Measurements from ENCODE around the gene UBXN4.
A peak's percentile ranks its signal among the peaks of the same experiment; 100 is the strongest.

The UBXN4 gene

GRCh38 chr2:135741043-135741394 lies 636 bp upstream of the UBXN4 start:
- Mint-ChIP-seq H3K27ac (peak overlapping the region; percentile 85), H3K9me3 (peaks cover 4% of the 10 kb centered on the region), H3K4me1 (peaks cover 31% of the 10 kb centered on the region), H3K36me3 (ENCODE audit: low read depth) (peaks cover 12% of the 10 kb centered on the region), H3K27me3 (no peaks in the 10 kb centered on the region), H3K4me3 (peak overlapping the region; percentile 99)
- DNase-seq (no peak), ATAC-seq (no peak)

DNA sequence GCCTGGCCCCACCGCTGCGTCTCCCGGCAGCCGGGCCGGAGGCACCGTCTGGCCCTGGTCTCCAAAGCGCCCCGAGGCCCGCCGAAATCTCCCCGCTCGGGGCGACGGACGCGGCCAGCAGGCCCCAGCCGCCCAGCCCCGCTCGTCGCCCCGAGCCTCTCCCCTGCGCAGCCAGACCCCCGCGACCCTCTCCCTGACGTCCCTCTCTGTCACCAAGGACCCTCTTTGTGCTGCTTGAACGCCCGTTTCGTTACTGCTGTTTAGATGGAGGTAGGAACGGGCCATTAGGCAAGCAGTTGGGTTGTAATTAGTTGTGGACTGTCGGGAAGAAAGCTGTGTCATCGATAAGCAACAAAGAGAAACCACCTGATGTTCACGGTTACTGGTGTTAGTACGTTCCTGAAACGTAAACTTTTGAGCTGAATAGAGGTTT lies 686 bp downstream of the UBXN4 start:
- Mint-ChIP-seq H3K27me3 (no peaks in the 10 kb centered on the region), H3K4me3 (peak overlapping the region; percentile 99)
- DNase-seq, result no peak

DNA sequence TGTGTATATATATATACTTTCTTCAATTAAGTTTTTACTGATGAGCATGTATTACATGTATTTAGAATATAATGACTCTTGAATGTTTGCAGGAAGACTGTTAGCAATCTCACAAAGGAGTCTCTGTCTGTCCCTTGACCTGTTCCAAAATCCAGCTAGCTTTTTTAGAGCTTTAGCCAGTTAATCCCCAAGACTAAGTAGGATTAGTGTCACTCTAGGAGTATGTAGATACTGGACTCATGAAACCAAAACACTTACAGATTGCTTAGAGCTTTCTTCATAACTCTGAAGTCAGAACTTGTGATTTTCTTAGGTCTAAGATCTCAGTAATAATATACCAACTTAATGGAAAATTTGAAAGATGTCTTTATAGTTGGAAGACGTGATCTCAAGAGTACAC lies 2.2 kb downstream of the UBXN4 start:
- Mint-ChIP-seq H3K36me3 (ENCODE audit: low read depth) (peaks cover 29% of the 10 kb centered on the region), H3K4me1 (peaks cover 39% of the 10 kb centered on the region), H3K27ac (peak overlapping the region; percentile 38), H3K27me3 (no peaks in the 10 kb centered on the region), H3K9me3 (peaks cover 4% of the 10 kb centered on the region), H3K4me3 (peak overlapping the region; percentile 99)
- DNase-seq (no peak), ATAC-seq (no peak)

More for the DNA sequence above, 686 bp downstream of the UBXN4 start:
- Mint-ChIP-seq H3K27ac (peak overlapping the region; percentile 99), H3K9me3 (peaks cover 4% of the 10 kb centered on the region), H3K36me3 (ENCODE audit: low read depth) (peaks cover 21% of the 10 kb centered on the region), H3K4me1 (peaks cover 38% of the 10 kb centered on the region)
- peak; percentile 4 for ATAC-seq

DNA sequence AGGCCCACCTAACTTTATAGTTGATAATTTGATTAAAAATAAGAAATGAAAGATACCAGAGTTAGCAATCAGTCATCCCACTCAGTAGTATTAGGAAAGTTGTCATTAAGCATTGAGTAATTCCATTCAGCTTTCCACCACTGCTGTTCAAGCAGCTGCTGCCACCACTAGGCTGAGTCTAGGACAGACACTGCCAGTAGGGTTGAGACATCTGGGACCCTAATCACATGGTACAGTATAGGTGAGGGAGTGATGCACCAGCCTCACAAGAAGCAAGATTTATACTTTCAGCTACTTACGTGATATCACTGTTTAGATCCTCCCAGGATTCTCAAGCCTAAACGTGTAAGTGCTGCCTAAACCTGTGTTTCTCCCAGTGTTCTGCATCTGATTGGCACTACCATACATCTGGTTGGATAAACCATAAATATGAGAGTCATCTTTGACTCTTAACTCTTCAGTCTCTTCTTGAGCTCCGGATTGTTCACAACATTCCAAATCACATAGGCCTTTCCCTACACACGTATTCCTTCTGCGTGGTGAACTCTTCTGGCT lies 3.2 kb downstream of the UBXN4 start:
- H3K4me3 Mint-ChIP-seq, result peak overlapping the region; percentile 99
- H3K4me1 Mint-ChIP-seq, result peaks cover 39% of the 10 kb centered on the region
- no peaks in the 10 kb centered on the region for H3K27me3 Mint-ChIP-seq
- ATAC-seq (peak; percentile 27), DNase-seq (peak; percentile 19)
- H3K36me3 Mint-ChIP-seq (ENCODE audit: low read depth), result peaks cover 34% of the 10 kb centered on the region
- H3K9me3 Mint-ChIP-seq, result peaks cover 4% of the 10 kb centered on the region
- no peak overlapping the region for H3K27ac Mint-ChIP-seq

GRCh38 chr2:135745545-135745944 lies 3.9 kb downstream of the UBXN4 start:
- H3K9me3 Mint-ChIP-seq, result peaks cover 4% of the 10 kb centered on the region
- H3K27ac Mint-ChIP-seq, result no peak overlapping the region
- no peak for ATAC-seq
- no peak for DNase-seq
- no peaks in the 10 kb centered on the region for H3K27me3 Mint-ChIP-seq
- peaks cover 39% of the 10 kb centered on the region for H3K36me3 Mint-ChIP-seq (ENCODE audit: low read depth)
- peaks cover 39% of the 10 kb centered on the region for H3K4me1 Mint-ChIP-seq
- no peak overlapping the region for H3K4me3 Mint-ChIP-seq

GRCh38 chr2:135755573-135755972 lies 13.9 kb downstream of the UBXN4 start:
- Mint-ChIP-seq H3K4me1 (peaks cover 6% of the 10 kb centered on the region), H3K27ac (no peak overlapping the region), H3K27me3 (no peaks in the 10 kb centered on the region), H3K9me3 (peaks cover 16% of the 10 kb centered on the region), H3K36me3 (ENCODE audit: low read depth) (peaks cover 58% of the 10 kb centered on the region), H3K4me3 (no peak overlapping the region)
- ATAC-seq (no peak), DNase-seq (no peak)

DNA sequence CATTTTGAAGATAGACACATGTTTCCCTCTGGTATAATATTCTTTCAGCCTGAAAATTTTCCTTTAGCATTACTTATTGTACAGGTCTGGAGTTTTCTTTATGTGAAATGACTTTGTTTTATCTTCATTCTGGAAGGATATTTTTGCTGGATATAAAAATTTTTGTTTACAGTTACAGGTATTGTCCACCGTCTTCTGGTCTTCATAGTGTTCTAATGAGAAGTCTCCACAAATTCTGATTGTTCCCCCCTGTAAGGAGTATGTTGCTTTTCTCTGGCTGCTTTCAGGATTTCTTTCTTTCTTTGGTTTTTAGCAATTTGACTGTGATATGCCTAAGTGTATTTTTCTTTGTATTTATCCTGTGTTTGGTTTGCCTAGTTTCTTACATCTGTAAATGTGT lies 15.0 kb downstream of the UBXN4 start:
- no peak overlapping the region for H3K27ac Mint-ChIP-seq
- DNase-seq (no peak), ATAC-seq (no peak)
- H3K9me3 Mint-ChIP-seq, result peaks cover 16% of the 10 kb centered on the region
- no peak overlapping the region for H3K4me3 Mint-ChIP-seq
- peaks cover 6% of the 10 kb centered on the region for H3K4me1 Mint-ChIP-seq
- H3K36me3 Mint-ChIP-seq (ENCODE audit: low read depth), result peaks cover 57% of the 10 kb centered on the region
- no peaks in the 10 kb centered on the region for H3K27me3 Mint-ChIP-seq

- Mint-ChIP-seq H3K27ac (no peak overlapping the region), H3K4me1 (peaks cover 12% of the 10 kb centered on the region), H3K27me3 (no peaks in the 10 kb centered on the region), H3K9me3 (peaks cover 4% of the 10 kb centered on the region), H3K36me3 (ENCODE audit: low read depth) (peaks cover 39% of the 10 kb centered on the region), H3K4me3 (no peak overlapping the region)
- DNase-seq (no peak), ATAC-seq (no peak)
Measured at GRCh38 chr2:135762022-135762421, 20.4 kb downstream of the UBXN4 start.

GRCh38 chr2:135762530-135762929 lies 20.9 kb downstream of the UBXN4 start:
- ATAC-seq, result no peak
- H3K4me1 Mint-ChIP-seq, result peaks cover 12% of the 10 kb centered on the region
- H3K36me3 Mint-ChIP-seq (ENCODE audit: low read depth), result peaks cover 37% of the 10 kb centered on the region
- no peaks in the 10 kb centered on the region for H3K27me3 Mint-ChIP-seq
- H3K4me3 Mint-ChIP-seq, result no peak overlapping the region
- no peak overlapping the region for H3K27ac Mint-ChIP-seq
- H3K9me3 Mint-ChIP-seq, result no peaks in the 10 kb centered on the region
- no peak for DNase-seq

GRCh38 chr2:135768863-135769262 lies 27.2 kb downstream of the UBXN4 start:
- H3K27ac Mint-ChIP-seq, result no peak overlapping the region
- H3K36me3 Mint-ChIP-seq (ENCODE audit: low read depth), result peaks cover 45% of the 10 kb centered on the region
- peaks cover 14% of the 10 kb centered on the region for H3K4me1 Mint-ChIP-seq

GRCh38 chr2:135773319-135773718 lies 31.7 kb downstream of the UBXN4 start:
- H3K27ac Mint-ChIP-seq, result peak overlapping the region; percentile 63
- DNase-seq, result no peak
- H3K4me1 Mint-ChIP-seq, result peaks cover 10% of the 10 kb centered on the region
- ATAC-seq, result peak; percentile 91
- no peak overlapping the region for H3K4me3 Mint-ChIP-seq
- H3K9me3 Mint-ChIP-seq, result no peaks in the 10 kb centered on the region
- H3K36me3 Mint-ChIP-seq (ENCODE audit: low read depth), result peaks cover 63% of the 10 kb centered on the region
- no peaks in the 10 kb centered on the region for H3K27me3 Mint-ChIP-seq

More at GRCh38 chr2:135768863-135769262, 27.2 kb downstream of the UBXN4 start:
- DNase-seq (no peak), ATAC-seq (no peak)
- no peaks in the 10 kb centered on the region for H3K27me3 Mint-ChIP-seq
- H3K9me3 Mint-ChIP-seq, result no peaks in the 10 kb centered on the region
- no peak overlapping the region for H3K4me3 Mint-ChIP-seq

- Mint-ChIP-seq H3K4me3 (no peak overlapping the region), H3K27ac (no peak overlapping the region), H3K4me1 (peaks cover 10% of the 10 kb centered on the region), H3K9me3 (no peaks in the 10 kb centered on the region), H3K36me3 (ENCODE audit: low read depth) (peaks cover 64% of the 10 kb centered on the region), H3K27me3 (no peaks in the 10 kb centered on the region)
- ATAC-seq (no peak), DNase-seq (no peak)
Measured at GRCh38 chr2:135773917-135774316, 32.3 kb downstream of the UBXN4 start.

DNA sequence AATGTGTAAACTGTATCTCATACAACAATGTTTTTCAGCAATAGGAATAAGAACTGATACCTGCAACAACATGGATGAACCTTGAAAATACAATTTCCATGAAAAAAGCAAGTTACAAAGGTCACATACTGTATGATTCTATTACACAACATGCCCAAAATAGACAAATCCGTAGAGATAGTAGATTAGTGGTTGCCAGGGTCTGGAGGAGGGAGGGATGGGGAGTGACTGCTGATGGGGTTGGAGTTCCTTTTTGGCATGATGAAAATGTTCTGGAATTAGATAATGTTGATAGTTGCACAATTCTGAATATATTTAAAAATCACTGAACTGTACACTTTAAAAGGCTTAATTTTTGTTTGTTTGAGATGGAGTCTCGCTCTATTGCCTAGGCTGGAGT lies 33.8 kb downstream of the UBXN4 start:
- Mint-ChIP-seq H3K36me3 (ENCODE audit: low read depth) (peaks cover 59% of the 10 kb centered on the region), H3K9me3 (no peaks in the 10 kb centered on the region), H3K27ac (no peak overlapping the region), H3K4me3 (no peak overlapping the region), H3K4me1 (peaks cover 10% of the 10 kb centered on the region), H3K27me3 (no peaks in the 10 kb centered on the region)
- DNase-seq (no peak), ATAC-seq (no peak)

GRCh38 chr2:135776367-135776766 lies 34.7 kb downstream of the UBXN4 start:
- Mint-ChIP-seq H3K36me3 (ENCODE audit: low read depth) (peaks cover 64% of the 10 kb centered on the region), H3K4me3 (no peak overlapping the region), H3K9me3 (no peaks in the 10 kb centered on the region), H3K27me3 (no peaks in the 10 kb centered on the region), H3K4me1 (peaks cover 10% of the 10 kb centered on the region), H3K27ac (no peak overlapping the region)
- DNase-seq (no peak), ATAC-seq (no peak)

GRCh38 chr2:135782231-135782630 lies 40.6 kb downstream of the UBXN4 start:
- no peak overlapping the region for H3K4me3 Mint-ChIP-seq
- H3K4me1 Mint-ChIP-seq, result no peaks in the 10 kb centered on the region
- DNase-seq (no peak), ATAC-seq (no peak)
- no peaks in the 10 kb centered on the region for H3K27me3 Mint-ChIP-seq
- no peak overlapping the region for H3K27ac Mint-ChIP-seq
- H3K9me3 Mint-ChIP-seq, result no peaks in the 10 kb centered on the region
- peaks cover 67% of the 10 kb centered on the region for H3K36me3 Mint-ChIP-seq (ENCODE audit: low read depth)

DNA sequence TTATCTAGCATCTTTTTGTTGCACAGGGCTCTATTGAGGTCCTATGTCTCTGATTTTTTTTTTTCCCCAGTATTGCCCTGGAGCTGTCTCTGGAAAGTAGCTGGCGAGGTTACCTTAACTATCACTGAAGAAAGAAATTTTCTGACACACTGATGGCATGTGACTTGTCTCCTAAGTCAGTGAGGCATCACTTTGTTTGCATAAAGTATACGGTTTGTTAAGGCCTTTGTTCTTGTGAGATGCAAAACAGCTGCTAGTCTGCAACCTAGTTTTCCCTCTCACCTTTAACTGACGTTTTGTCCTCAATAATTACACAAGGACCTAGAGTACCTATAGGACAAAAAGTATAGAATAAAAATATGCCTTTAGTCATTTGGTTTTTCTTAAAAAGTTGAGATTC lies 41.8 kb downstream of the UBXN4 start:
- Mint-ChIP-seq H3K27me3 (no peaks in the 10 kb centered on the region), H3K4me1 (no peaks in the 10 kb centered on the region), H3K36me3 (ENCODE audit: low read depth) (peaks cover 63% of the 10 kb centered on the region), H3K27ac (no peak overlapping the region), H3K4me3 (no peak overlapping the region), H3K9me3 (no peaks in the 10 kb centered on the region)
- ATAC-seq (no peak), DNase-seq (no peak)
